D721Med (cell line): ENCODE measurements around the gene BCL2.

ENCODE experiments used
- DNase-seq: peaks from one replicate; pipeline ENCODE4 v3.0.0; 2011; ENCODE audit warnings: low spot score; ENCODE audit not compliant: insufficient read length
- FAIRE-seq: peaks from 2 replicates; lab custom pipeline; 2011; peaks lifted over from hg19 to GRCh38; lab: Jason Lieb, UNC
- CTCF ChIP-seq: IDR thresholded peaks from 2 replicates; pipeline ENCODE4 v1.5.1; 2012; ENCODE audit warnings: mild to moderate bottlenecking, control low read depth; ENCODE audit not compliant: insufficient read depth; ENCODE audit errors: missing control alignments

Gene BCL2

GRCh38 chr18:63356272-63356896 lies 36.8 kb upstream of the BCL2 start:
- FAIRE-seq (no peak), DNase-seq (no peak)
- TF ChIP-seq CTCF, result no peak

- no peak for DNase-seq
- FAIRE-seq, result no peak
- no peak for TF ChIP-seq CTCF
Observed at GRCh38 chr18:63350230-63350629, 30.7 kb upstream of the BCL2 start.

GRCh38 chr18:63348508-63349136 lies 29.1 kb upstream of the BCL2 start:
- FAIRE-seq (peak; percentile 88), DNase-seq (no peak)
- no peak for TF ChIP-seq CTCF

GRCh38 chr18:63346480-63347183 lies 27.1 kb upstream of the BCL2 start:
- FAIRE-seq, result peak; percentile 87
- no peak for TF ChIP-seq CTCF
- DNase-seq, result no peak

GRCh38 chr18:63346031-63346430 lies 26.5 kb upstream of the BCL2 start:
- no peak for TF ChIP-seq CTCF
- DNase-seq (no peak), FAIRE-seq (no peak)

- FAIRE-seq (peak; percentile 35), DNase-seq (no peak)
- TF ChIP-seq CTCF, result no peak
Observed at GRCh38 chr18:63344918-63345317, 25.3 kb upstream of the BCL2 start.
